Calu3 (cell line): Measurements from ENCODE around the gene HSPA1L. TPM values are rescaled to one million over a fixed set of nuclear protein-coding genes. Genes with fewer than 3 reads are reported as not detected.

Experiments used
- BruUV-seq: library from RNA; stranded (reverse); fragments of 400-500 nt; replicated peaks from 2 replicates; lab custom pipeline; 2021; lab: Mats Ljungman, UMichigan
- CTCF ChIA-PET: fragments of 300-600 bp; sonication (Branson Sonifier 250); formaldehyde crosslinking; loops from one replicate; lab custom pipeline; 2022; ENCODE audit warnings: antibody characterized with exemption; lab: Charles Lee
- DNase-seq: peaks from one replicate; pipeline ENCODE4 v3.0.0; 2022
- H3K27ac Mint-ChIP-seq: one replicate; pipeline ENCODE4 v1.8.0; 2022; ENCODE audit warnings: mixed read lengths; ENCODE audit not compliant: unreplicated experiment
- H3K27me3 Mint-ChIP-seq: one replicate; pipeline ENCODE4 v1.8.0; 2022; ENCODE audit warnings: mixed read lengths; ENCODE audit not compliant: unreplicated experiment
- H3K36me3 Mint-ChIP-seq: one replicate; pipeline ENCODE4 v1.8.0; 2022; ENCODE audit warnings: mild to moderate bottlenecking, moderate library complexity, mixed read lengths; ENCODE audit not compliant: insufficient read depth, unreplicated experiment
- H3K4me1 Mint-ChIP-seq: one replicate; pipeline ENCODE4 v1.8.0; 2022; ENCODE audit warnings: mild to moderate bottlenecking, low read depth, mixed read lengths; ENCODE audit not compliant: unreplicated experiment
- H3K4me3 Mint-ChIP-seq: one replicate; pipeline ENCODE4 v1.8.0; 2022; ENCODE audit warnings: mild to moderate bottlenecking, low read depth, moderate library complexity, mixed read lengths; ENCODE audit not compliant: unreplicated experiment
- H3K9me3 Mint-ChIP-seq: one replicate; pipeline ENCODE4 v1.8.0; 2022; ENCODE audit warnings: low read depth, mixed read lengths; ENCODE audit not compliant: unreplicated experiment
- intact Hi-C: fragments of 100-400 bp; cut with micrococcal nuclease; formaldehyde crosslinking; loops from one replicate; pipeline ENCODE4 v1.10.0; 2022; ENCODE audit not compliant: unreplicated experiment
- total RNA-seq: library from RNA; stranded (reverse); gene quantifications from 2 replicates; pipeline ENCODE4 v1.2.3, GENCODE V29; 2022
- TF ChIP-seq, protein P1 (sequence below): fragments of 200-600 bp; IDR thresholded peaks from one replicate; pipeline ENCODE4 v1.8.0; 2022; ENCODE audit warnings: antibody characterized with exemption; ENCODE audit not compliant: unreplicated experiment

Gene HSPA1L
- total RNA-seq, 1 experiment from 2014 or later: 4.2 TPM

- Mint-ChIP-seq H3K4me3 (no peak overlapping the region), H3K27me3 (no peaks in the 10 kb centered on the region), H3K27ac (no peak overlapping the region), H3K4me1 (peaks cover 17% of the 10 kb centered on the region), H3K36me3 (peaks cover 48% of the 10 kb centered on the region), H3K9me3 (no peaks in the 10 kb centered on the region)
- DNase-seq: no peak
- CTCF ChIA-PET: interaction anchor here (1.0 kb wide), 1 partner anchor 21 kb away, joined by 3 read pairs; the partner anchor contains the start of gene MSH5
- intact Hi-C loops: no loop called here
- BruUV-seq: no TSS peak
- TF ChIP-seq, protein P1, sequence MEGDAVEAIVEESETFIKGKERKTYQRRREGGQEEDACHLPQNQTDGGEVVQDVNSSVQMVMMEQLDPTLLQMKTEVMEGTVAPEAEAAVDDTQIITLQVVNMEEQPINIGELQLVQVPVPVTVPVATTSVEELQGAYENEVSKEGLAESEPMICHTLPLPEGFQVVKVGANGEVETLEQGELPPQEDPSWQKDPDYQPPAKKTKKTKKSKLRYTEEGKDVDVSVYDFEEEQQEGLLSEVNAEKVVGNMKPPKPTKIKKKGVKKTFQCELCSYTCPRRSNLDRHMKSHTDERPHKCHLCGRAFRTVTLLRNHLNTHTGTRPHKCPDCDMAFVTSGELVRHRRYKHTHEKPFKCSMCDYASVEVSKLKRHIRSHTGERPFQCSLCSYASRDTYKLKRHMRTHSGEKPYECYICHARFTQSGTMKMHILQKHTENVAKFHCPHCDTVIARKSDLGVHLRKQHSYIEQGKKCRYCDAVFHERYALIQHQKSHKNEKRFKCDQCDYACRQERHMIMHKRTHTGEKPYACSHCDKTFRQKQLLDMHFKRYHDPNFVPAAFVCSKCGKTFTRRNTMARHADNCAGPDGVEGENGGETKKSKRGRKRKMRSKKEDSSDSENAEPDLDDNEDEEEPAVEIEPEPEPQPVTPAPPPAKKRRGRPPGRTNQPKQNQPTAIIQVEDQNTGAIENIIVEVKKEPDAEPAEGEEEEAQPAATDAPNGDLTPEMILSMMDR: no peak
Measured at GRCh38 chr6:31760790-31761189, 54.3 kb downstream of the HSPA1L start.

Other genes with a start within 250 kb of the HSPA1L start
- not detected in 2 replicates for gene LTA, start 243.0 kb downstream of the HSPA1L start, total RNA-seq
- 0.22 and 0.68 TPM in 2 replicates for gene TNF, start 239.7 kb downstream of the HSPA1L start, total RNA-seq
- gene LTB, start 232.9 kb downstream of the HSPA1L start, total RNA-seq: 0.44 and 1.4 TPM in 2 replicates
- 0.94 TPM in 1 of 2 replicates, not detected in the other for gene LST1, start 229.0 kb downstream of the HSPA1L start, total RNA-seq
- gene NCR3, start 222.3 kb downstream of the HSPA1L start, total RNA-seq: not detected in 2 replicates
- gene AIF1, start 200.0 kb downstream of the HSPA1L start, total RNA-seq: not detected in 2 replicates
- 473 and 509 TPM in 2 replicates for gene PRRC2A, start 194.6 kb downstream of the HSPA1L start, total RNA-seq
- 617 and 663 TPM in 2 replicates for gene BAG6, start 162.6 kb downstream of the HSPA1L start, total RNA-seq
- gene APOM, start 159.4 kb downstream of the HSPA1L start, total RNA-seq: 2.6 and 3.6 TPM in 2 replicates
- gene C6orf47, start 154.5 kb downstream of the HSPA1L start, total RNA-seq: 40.3 and 42.9 TPM in 2 replicates
- 32.2 and 35.6 TPM in 2 replicates for gene GPANK1, start 150.3 kb downstream of the HSPA1L start, total RNA-seq
- 337 and 357 TPM in 2 replicates for gene CSNK2B, start 149.2 kb downstream of the HSPA1L start, total RNA-seq
- 44.6 and 45.1 TPM in 2 replicates for gene LY6G5B, start 145.3 kb downstream of the HSPA1L start, total RNA-seq
- 4.9 and 5.4 TPM in 2 replicates for gene LY6G5C, start 134.2 kb downstream of the HSPA1L start, total RNA-seq
- 89.9 and 99.1 TPM in 2 replicates for gene ABHD16A, start 112.0 kb downstream of the HSPA1L start, total RNA-seq
- not detected in 2 replicates for gene LY6G6F, start 108.4 kb downstream of the HSPA1L start, total RNA-seq
- gene LY6G6D, start 99.9 kb downstream of the HSPA1L start, total RNA-seq: not detected in 2 replicates
- 1.0 TPM in 1 of 2 replicates, not detected in the other for gene LY6G6C, start 93.5 kb downstream of the HSPA1L start, total RNA-seq
- gene MPIG6B, start 91.9 kb downstream of the HSPA1L start, total RNA-seq: not detected in 2 replicates
- 81.4 and 89.6 TPM in 2 replicates for gene DDAH2, start 86.0 kb downstream of the HSPA1L start, total RNA-seq
- gene CLIC1, start 78.8 kb downstream of the HSPA1L start, total RNA-seq: 943 and 1,109 TPM in 2 replicates
- 156 and 176 TPM in 2 replicates for gene MSH5, start 75.3 kb downstream of the HSPA1L start, total RNA-seq
- gene SAPCD1, start 52.6 kb downstream of the HSPA1L start, total RNA-seq: 26.6 and 30.3 TPM in 2 replicates
- 22.1 and 37.6 TPM in 2 replicates for gene VWA7, start 38.0 kb downstream of the HSPA1L start, total RNA-seq
- 316 and 331 TPM in 2 replicates for gene VARS1, start 19.5 kb downstream of the HSPA1L start, total RNA-seq
- gene LSM2, start 8.3 kb downstream of the HSPA1L start, total RNA-seq: 126 and 144 TPM in 2 replicates
- 1,238 and 1,263 TPM in 2 replicates for gene HSPA1A, start 260 bp upstream of the HSPA1L start, total RNA-seq
- gene HSPA1B, start 12.5 kb upstream of the HSPA1L start, total RNA-seq: 687 and 705 TPM in 2 replicates
- gene NEU1, start 47.5 kb upstream of the HSPA1L start, total RNA-seq: 133 and 159 TPM in 2 replicates
- 185 and 238 TPM in 2 replicates for gene SLC44A4, start 63.7 kb upstream of the HSPA1L start, total RNA-seq
- gene EHMT2, start 82.4 kb upstream of the HSPA1L start, total RNA-seq: 131 and 138 TPM in 2 replicates
- gene ZBTB12, start 86.8 kb upstream of the HSPA1L start, total RNA-seq: 22.6 and 28.1 TPM in 2 replicates
- gene C2, start 112.4 kb upstream of the HSPA1L start, total RNA-seq: 5.0 and 6.3 TPM in 2 replicates
- gene CFB, start 130.8 kb upstream of the HSPA1L start, total RNA-seq: 944 and 1,205 TPM in 2 replicates
- gene NELFE, start 143.7 kb upstream of the HSPA1L start, total RNA-seq: 141 and 157 TPM in 2 replicates
- 182 and 201 TPM in 2 replicates for gene SKIC2, start 143.9 kb upstream of the HSPA1L start, total RNA-seq
- 40.9 and 43.6 TPM in 2 replicates for gene DXO, start 156.9 kb upstream of the HSPA1L start, total RNA-seq
- 13.1 and 20.8 TPM in 2 replicates for gene C4A, start 166.8 kb upstream of the HSPA1L start, total RNA-seq
- 7.8 and 13.4 TPM in 2 replicates for gene C4B, start 199.5 kb upstream of the HSPA1L start, total RNA-seq
- 0.76 and 0.78 TPM in 2 replicates for gene CYP21A2, start 223.1 kb upstream of the HSPA1L start, total RNA-seq